NK-92 (cell line): ENCODE measurements around the gene ANO1.

Experiments
- DNase-seq: peaks from one replicate; lab custom pipeline; 2025; ENCODE audit not compliant: unreplicated experiment; lab: John Stamatoyannopoulos, UW

Gene ANO1

DNA sequence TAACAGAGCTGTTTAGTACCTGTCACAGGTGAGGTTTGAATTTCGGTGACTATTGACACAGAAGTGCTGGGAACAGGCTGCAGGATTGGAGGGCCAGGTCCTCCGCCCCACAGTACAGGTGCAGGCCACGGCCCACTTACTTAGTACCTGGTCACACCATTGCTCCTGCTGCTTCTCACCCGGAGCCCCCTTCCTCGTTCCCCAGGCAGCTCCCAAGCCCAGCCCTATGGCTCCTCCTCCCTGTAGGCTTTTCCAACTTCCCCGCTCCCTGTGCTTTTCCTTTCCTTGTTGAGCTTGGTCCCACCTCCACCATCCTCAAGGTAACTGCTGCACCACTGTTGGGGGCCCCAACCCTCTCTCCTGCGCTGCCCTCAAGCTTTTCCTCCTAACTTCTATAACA, 27.9 kb upstream of the ANO1 start:
- DNase-seq, result no peak

GRCh38 chr11:70054004-70054403, 24.1 kb upstream of the ANO1 start:
- DNase-seq, result no peak

GRCh38 chr11:70055444-70055843, 22.7 kb upstream of the ANO1 start:
- no peak for DNase-seq

DNA sequence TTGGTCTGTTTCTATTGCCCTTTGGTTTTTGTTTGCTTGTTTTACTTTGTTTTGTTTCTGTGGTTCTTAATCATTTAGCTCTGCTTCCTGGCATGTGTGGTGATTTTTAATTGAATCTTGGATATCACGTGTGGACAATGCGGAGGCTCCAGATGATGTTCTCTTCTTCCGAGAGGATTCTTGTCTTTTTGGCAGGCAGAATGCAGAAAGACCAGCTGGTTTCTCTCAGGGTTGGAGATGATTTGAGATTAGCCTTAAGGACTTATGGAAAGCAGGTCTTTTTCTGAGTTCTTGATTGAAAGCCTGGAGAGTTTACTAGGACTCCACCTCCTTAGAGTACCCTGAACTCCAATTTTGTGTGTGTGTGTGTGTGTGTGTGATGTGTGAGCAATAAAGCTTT, 21.0 kb upstream of the ANO1 start:
- no peak for DNase-seq

DNA sequence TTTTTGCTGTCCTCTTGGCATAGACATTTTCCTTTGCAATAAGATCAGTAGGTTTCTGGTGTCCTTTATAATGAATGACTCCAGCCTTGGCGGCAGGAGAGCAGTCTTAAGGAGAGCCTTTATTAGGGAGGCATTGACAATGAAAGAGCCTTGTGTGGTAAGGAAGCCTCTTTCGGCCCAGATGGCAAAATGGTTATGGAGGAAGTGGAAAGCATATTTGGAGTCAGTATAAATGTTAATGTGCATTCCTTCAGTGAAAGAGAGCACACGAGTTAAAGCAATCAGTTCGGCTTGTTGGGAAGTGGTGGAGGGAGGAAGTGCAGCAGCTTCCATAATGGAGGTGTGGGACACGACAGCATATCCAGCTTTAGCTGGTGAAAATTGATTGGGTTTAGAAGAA, 18.1 kb upstream of the ANO1 start:
- DNase-seq, result no peak

GRCh38 chr11:70060611-70061293, 17.4 kb upstream of the ANO1 start:
- no peak for DNase-seq

DNA sequence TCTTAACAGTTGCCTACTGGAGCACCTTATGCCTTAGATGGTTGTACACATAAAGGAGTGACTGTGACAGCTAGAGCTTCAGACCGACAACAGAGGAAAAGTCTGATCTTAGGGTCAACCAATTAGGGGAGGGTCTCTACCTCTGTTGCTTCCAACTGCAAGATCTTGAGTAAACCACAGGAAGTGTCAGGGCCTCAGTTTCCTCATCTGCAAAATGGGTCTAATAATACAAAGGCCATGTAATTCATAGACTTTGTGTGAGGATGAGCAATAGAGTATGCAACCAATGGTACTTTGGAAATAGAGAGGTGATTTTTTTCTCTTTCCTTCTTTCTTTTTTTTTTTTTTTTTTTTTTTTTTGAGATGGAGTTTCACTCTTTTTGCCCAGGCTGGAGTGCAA, 16.4 kb upstream of the ANO1 start:
- DNase-seq, result no peak

GRCh38 chr11:70063121-70063520, 15.0 kb upstream of the ANO1 start:
- no peak for DNase-seq

- no peak for DNase-seq
Observed at GRCh38 chr11:70063555-70063954, 14.6 kb upstream of the ANO1 start.

- DNase-seq, result no peak
Observed at GRCh38 chr11:70064008-70064725, 13.9 kb upstream of the ANO1 start.

DNA sequence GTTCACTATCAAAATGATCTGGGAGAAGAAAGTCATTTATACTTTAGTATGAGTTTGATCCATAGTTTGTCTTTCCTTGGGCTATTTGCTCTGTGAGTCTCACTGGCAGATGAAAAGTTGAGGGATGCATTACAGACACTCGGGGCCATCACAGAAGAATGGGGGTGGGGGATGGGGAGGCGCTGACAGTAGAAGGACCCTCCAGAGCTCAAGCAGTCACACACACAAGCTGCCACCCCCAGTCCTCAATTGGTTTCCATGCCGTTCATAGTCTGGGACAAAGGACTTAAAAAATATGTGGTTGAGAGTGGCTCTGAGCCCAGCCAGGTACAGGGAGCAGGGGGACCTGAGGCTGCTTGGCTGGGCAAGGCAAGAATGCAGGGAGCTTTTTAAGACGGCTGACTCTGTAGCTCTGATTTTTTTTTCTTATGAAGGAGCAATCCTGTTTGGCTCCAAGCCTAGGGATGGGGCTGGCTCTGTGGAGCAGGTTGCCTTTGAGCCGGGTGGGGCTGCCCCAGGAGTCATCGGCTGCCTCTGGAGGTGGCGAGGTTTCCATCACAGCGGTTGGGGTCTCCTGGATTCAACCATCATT, 13.3 kb upstream of the ANO1 start:
- no peak for DNase-seq

- DNase-seq, result no peak
Observed at GRCh38 chr11:70065318-70066135, 12.6 kb upstream of the ANO1 start.

DNA sequence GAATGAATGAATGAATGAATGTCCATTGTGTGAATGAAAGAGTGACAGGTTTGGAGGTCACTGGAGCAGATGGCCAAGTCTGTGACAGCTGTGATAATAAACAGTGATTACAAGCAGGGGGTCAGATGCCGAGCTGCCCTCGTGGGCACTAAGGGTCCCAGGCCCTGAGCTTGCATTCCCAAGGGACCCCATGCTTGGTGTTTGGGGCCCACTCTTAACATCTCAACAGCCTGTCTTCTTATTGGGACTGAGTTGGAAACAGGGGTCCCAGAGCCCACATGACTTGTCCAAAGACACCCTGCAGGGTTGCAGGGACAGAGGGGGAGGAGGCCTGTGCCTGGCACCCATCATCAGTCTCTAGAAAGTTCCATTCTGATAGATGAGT, 12.0 kb upstream of the ANO1 start:
- DNase-seq, result no peak

DNA sequence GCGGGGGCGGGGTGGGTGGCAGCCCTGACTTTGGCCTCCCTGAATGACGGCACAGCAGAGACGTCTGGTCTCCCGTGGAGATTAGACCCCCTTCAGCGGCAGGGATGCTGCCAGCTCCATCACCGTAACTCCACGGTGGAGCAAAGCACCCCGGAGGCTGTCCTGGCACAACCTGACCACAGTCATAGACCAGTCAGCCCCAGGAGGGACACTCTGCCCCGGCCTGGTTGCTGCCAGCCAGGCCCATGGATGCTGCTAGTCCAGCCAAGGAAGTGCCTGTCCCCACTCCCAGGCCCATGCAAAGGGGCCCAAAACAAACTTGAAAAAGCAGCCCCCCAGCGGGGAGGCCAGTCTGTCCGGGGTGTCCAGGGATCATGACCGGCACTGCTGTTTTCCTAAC, 11.5 kb upstream of the ANO1 start:
- no peak for DNase-seq

DNA sequence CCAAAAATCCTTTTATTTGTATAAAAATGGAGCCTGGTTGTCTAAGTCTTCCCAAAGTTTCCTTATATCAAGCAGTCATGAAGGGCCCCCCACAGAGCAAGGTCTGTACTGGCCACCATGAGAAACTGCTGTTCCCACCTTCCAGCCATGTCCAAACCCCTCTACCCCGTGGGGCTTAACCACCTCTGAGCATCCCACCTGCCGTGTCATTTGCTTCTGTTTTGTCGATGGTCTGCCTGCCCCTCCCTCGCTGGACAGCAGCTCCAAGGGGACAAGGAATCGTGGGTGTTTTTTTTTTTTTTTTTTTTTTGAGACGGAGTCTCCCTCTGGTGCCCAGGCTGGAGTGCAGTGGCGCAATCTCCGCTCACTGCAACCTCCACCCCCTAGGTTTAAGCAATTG, 11.1 kb upstream of the ANO1 start:
- no peak for DNase-seq

- no peak for DNase-seq
Observed at GRCh38 chr11:70067591-70068341, 10.4 kb upstream of the ANO1 start.

GRCh38 chr11:70068345-70068744, 9.8 kb upstream of the ANO1 start:
- no peak for DNase-seq

DNA sequence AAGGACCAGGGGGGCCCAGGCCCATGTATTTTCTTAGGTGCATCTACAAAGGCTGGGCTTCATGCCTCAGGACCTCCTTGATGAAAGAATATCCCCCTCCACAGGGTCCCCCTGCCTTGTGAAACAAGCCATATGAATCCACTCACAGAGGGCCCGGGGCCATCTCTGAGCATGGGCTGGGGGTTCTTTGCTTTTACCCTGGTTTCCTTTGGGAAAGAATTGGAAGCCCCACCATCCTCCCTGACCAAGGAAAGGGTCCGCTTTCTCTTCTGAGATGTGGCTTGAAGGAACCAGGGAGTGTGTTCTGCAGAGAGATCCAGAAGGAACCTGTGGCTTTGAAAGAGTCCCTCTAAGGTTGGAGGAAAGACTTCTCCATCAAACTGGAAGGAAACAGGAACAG, 9.2 kb upstream of the ANO1 start:
- no peak for DNase-seq

DNA sequence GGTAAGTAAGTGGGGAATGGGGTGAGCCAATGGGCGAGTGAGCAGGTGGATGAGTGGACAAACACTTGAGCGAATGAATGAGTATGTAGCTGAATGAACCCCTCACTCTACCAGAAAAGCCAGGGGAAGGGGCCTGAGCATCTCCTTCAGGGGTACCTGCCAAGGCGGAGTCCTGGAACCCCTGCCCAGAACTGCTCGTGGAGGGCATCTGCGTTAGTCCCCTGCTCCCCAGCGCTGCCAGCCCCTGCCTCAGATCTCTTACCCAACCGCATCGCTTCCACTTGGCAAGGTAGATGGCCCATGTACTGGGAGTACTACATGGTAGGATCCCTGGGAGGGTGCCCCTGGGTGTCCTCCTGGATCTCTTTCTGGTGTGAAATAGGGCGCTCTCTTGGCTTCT, 7.4 kb upstream of the ANO1 start:
- no peak for DNase-seq

DNA sequence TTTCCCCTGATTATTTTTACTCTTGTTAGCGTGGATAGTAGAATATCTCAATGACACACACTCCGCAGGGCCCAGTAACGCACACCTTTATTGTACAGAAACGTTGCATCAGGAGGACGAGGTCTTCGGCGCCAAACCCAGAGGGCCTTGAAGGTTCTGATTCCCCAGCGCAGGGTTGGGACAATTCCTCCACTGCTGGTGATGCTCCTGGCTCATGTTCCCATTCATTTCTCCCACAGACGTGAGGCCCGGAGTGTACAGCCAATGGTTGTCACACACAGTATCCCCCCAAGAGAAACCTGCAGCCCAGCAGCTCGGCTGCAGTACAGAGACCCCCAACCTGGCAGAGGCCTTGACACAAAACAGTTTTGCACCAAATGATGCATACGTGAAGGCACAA, 6.1 kb upstream of the ANO1 start:
- DNase-seq, result no peak

- DNase-seq, result no peak
Observed at GRCh38 chr11:70072461-70072860, 5.7 kb upstream of the ANO1 start.
